HepG2 (cell line): ENCODE data around the gene CYSTM1. TPM values are rescaled to one million over a fixed set of nuclear protein-coding genes. Genes with fewer than 3 reads are reported as not detected.
A peak's percentile ranks its signal among the peaks of the same experiment; 100 is the strongest.

ENCODE experiments used
- AFF4 ChIP-seq: sonication (generic); formaldehyde crosslinking; IDR thresholded peaks from 2 replicates; pipeline ENCODE4 v1.4.0; 2020; ENCODE audit warnings: missing genetic modification reagents
- ATRX ChIP-seq: sonication (generic); formaldehyde crosslinking; IDR thresholded peaks from 2 replicates; pipeline ENCODE4 v1.4.0; 2020; ENCODE audit warnings: missing genetic modification reagents, borderline replicate concordance
- CBFB ChIP-seq: sonication (generic); formaldehyde crosslinking; IDR thresholded peaks from 2 replicates; pipeline ENCODE4 v1.4.0; 2020; ENCODE audit warnings: missing genetic modification reagents
- HNRNPL ChIP-seq: fragments of 200-400 bp; formaldehyde crosslinking; IDR thresholded peaks from 2 replicates; pipeline ENCODE4 v1.6.1; 2017; ENCODE audit warnings: mild to moderate bottlenecking, low read depth, low read length
- JDP2 ChIP-seq: sonication (generic); formaldehyde crosslinking; IDR thresholded peaks from 2 replicates; pipeline ENCODE4 v1.8.1; 2022; ENCODE audit warnings: missing genetic modification reagents, borderline replicate concordance
- NFATC3 ChIP-seq: sonication (generic); formaldehyde crosslinking; IDR thresholded peaks from 2 replicates; pipeline ENCODE4 v1.5.1; 2020; ENCODE audit warnings: mild to moderate bottlenecking, missing genetic modification reagents
- THYN1 ChIP-seq: sonication (generic); formaldehyde crosslinking; IDR thresholded peaks from 2 replicates; pipeline ENCODE4 v1.8.1; 2023; ENCODE audit warnings: low read depth, mild to moderate bottlenecking, moderate library complexity, missing genetic modification reagents, borderline replicate concordance
- UBTF ChIP-seq: sonication (generic); formaldehyde crosslinking; IDR thresholded peaks from 2 replicates; pipeline ENCODE4 v1.4.0; 2020; ENCODE audit warnings: mild to moderate bottlenecking, missing genetic modification reagents
- ZNF333 ChIP-seq: sonication (generic); formaldehyde crosslinking; IDR thresholded peaks from 2 replicates; pipeline ENCODE4 v1.4.0; 2020; ENCODE audit warnings: mild to moderate bottlenecking, missing genetic modification reagents, borderline replicate concordance
- ZNF589 ChIP-seq: sonication (generic); formaldehyde crosslinking; conservative IDR thresholded peaks from 2 replicates; pipeline ENCODE4 v1.8.0; 2022; ENCODE audit warnings: mild to moderate bottlenecking, moderate library complexity, missing genetic modification reagents
- ZNF687 ChIP-seq: sonication (generic); formaldehyde crosslinking; IDR thresholded peaks from 2 replicates; pipeline ENCODE4 v1.5.1; 2020; ENCODE audit warnings: mild to moderate bottlenecking, missing genetic modification reagents, moderate library complexity
- ZSCAN21 ChIP-seq: sonication (generic); formaldehyde crosslinking; IDR thresholded peaks from 2 replicates; pipeline ENCODE4 v1.8.0; 2022; ENCODE audit warnings: mild to moderate bottlenecking, missing genetic modification reagents, moderate library complexity, borderline replicate concordance
- polyA plus RNA-seq, 8 experiments: library from polyadenylated mRNA; depleted of rRNA in 3 of 8; stranded (reverse) in 7 of 8; unstranded in 1 of 8; fragments of >200 nt; fragmentation: Illumina TruSeq in 4 of 8; extraction: Trizol in 4 of 8; gene quantifications; 2 replicates each; pipeline versions ENCODE4 v1.2.1 to v1.2.3, GENCODE V29; 2011 to 2016; ENCODE audit warnings: low read depth in 4 of 8, missing spikeins in 1 of 8, mixed read lengths in 1 of 8; ENCODE audit not compliant: insufficient read depth in 1 of 8
- total RNA-seq, 5 experiments: library from RNA; depleted of rRNA; stranded (reverse); fragments of >200 nt; fragmentation: Illumina TruSeq; extraction: Trizol; gene quantifications; 2 replicates each; pipeline ENCODE4 v1.2.3, GENCODE V29; 2016; ENCODE audit warnings: low read depth in 1 of 5

CYSTM1 gene
- total and polyA plus RNA-seq, 2 of the 13 experiments (the other 11 are each of a cell fraction or from before 2014, with no cell fraction given) = 40.0 to 73.4 TPM

- TF ChIP-seq ZNF333 (CRISPR knock-in tag) (no peak), CBFB (CRISPR knock-in tag) (no peak), JDP2 (CRISPR knock-in tag) (no peak), ZSCAN21 (CRISPR knock-in tag) (0 out of 2 replicates have a peak, but pooled peaks have one; percentile 28), ATRX (CRISPR knock-in tag) (no peak), ZNF687 (CRISPR knock-in tag) (peak; percentile 73), NFATC3 (no peak), ZNF589 (CRISPR knock-in tag) (no peak), HNRNPL (no peak), AFF4 (CRISPR knock-in tag) (no peak), THYN1 (no peak), UBTF (CRISPR knock-in tag) (peak; percentile 91)
Measured at GRCh38 chr5:140145818-140146522, 29.0 kb upstream of the CYSTM1 start (continued).
